GM19023 (cell line): ENCODE data around the gene FLOT2.
A peak's percentile ranks its signal among the peaks of the same experiment; 100 is the strongest.
"Not testable (repeated sequence)": the region's sequence is repeated elsewhere in the genome, so short reads cannot be mapped to it uniquely, and the experiment has no call there.

Source experiments
- ATAC-seq: cut with Tn5 transposase; IDR thresholded peaks from one replicate; pipeline ENCODE4 v1.9.1; 2021; ENCODE audit warnings: mild to moderate bottlenecking, moderate library complexity; ENCODE audit not compliant: unreplicated experiment

The FLOT2 gene

DNA sequence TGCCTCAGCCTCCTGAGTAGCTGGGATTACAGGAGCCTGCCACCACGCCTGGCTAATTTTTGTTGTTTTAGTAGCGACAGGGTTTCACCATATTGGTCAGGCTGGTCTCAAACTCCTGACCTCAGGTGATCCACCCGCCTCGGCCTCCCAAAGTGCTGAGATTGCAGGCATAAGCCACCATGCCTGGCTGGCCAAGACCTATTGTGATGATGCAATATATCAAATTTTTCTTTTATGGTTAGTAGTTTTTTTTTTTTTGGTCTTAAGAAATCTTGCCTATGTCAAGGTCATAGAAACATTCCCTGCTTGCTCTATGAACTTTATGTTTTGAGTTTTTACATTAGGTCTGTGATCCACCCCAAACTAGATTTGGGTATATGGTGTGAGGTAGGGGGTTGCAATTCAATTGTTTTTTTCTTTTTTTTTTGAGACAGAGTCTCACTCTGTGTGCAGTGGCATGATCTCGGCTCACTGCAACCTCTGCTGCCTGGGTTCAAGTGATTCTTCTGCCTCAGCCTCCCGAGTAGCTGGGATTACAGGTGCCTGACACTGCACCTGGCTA is 20.3 kb downstream of the FLOT2 start:
- not testable (repeated sequence) for ATAC-seq

DNA sequence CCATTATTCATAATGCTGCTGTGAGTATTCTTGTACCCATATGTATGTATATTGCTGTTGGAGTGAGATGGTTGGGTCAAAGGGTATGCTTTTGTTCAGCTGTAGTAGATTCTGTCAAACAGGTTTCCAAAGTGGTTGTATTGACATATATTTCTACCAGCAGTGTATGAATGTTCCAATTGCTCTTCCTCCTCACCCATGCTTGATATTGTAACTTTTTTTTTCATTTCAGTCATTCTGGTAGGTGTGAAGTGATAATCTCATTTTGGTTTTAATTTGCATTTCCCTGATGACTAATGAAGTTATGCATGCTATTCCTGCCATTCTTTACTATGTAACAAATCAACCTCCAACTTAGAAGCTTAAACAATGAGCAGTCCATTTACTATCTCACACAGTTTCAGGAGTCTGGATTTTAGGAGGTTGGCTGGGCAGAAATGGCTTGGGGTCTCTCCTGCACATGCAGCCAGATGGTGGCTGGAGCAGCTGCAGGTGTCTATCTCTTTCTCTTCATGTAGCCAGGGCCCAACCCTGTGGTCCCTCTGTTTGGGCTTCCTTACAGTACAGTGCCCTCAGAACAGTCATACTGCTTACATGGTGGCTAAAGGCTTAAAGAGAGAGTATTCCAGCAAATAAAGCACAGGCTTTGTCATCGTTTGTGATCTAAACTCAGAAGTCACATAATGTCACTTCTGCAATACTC is 21.5 kb downstream of the FLOT2 start:
- no peak for ATAC-seq

DNA sequence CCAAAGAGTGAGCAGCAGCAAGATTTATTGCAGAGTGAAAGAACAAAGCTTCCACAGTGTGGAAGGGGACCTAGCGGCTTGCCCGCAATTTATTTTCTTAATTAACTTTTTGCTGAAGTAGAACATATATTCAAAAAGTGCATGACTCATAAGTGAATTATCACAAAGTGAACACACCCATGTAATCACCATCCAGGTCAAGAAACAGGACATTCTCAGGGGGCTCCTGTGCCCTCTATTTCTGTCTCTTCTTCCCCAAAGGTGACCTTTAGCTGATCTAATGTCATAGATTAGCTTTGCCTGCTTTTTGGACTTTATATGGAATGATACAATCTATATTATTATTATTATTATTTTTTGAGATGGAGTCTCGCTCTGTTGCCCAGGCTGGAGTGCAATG is 22.8 kb downstream of the FLOT2 start:
- ATAC-seq, result no peak

DNA sequence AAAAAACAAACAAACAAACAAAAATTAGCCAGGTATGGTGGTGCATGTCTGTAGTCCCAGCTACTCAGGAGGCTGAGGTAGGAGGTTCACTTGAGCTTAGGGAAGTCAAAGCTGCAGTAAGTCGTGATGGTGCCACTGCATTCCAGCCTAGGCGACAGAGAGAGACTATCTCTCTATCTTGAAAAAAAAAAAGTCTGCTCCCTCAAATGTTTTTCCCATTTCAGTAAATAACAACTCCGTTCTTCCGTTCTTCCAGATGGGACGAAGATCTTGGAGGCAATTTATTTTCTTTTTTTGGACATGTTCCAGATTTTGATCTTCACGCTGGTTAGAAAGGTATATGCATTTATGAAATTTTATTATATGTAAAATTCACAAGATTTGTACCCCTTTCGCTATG is 23.7 kb downstream of the FLOT2 start:
- no peak for ATAC-seq

DNA sequence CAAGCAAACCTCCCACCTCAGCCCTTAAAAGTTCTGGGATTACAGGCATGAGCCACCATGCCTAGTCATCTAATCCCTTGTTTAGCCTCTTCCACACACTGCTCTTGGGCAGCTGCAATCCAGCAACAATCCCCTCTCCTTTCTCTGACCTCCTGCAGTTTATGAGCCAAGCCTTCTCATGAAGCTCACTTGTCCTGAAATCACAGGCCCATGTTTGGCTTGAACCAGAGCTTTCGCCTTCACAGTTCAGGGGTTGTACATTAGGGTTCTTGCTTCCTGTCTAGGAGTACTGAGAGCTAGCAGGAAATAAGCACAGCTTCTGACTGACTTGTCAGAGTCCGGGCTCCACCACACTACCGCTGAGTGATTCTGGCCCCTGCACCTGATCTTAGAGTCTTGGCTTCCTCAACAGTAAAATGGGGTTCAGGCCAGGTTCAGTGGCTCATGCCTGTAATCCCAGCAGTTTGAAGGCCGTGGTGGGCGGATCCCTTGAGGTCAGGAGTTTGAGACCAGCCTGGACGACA is 26.4 kb downstream of the FLOT2 start:
- peak; percentile 74 for ATAC-seq

DNA sequence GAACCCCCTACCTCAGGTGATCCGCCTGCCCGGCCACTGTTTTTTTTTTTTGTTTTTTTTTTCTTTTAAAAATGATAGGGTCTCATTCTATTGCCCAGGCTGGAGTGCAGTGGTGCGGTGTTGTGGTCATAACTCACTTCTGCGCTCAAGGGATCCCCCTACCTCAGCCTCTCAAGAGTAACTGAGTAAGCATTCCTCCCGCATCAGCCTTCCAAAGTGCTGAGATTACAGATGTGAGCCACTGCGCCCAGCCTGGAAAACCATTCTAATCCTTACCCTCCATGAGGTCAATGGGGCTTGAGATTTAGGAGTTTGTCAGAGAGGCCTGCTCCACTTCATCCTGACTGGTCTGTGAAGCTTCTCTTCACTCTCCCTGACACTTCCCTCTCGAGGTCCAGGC is 30.3 kb downstream of the FLOT2 start:
- ATAC-seq, result no peak

DNA sequence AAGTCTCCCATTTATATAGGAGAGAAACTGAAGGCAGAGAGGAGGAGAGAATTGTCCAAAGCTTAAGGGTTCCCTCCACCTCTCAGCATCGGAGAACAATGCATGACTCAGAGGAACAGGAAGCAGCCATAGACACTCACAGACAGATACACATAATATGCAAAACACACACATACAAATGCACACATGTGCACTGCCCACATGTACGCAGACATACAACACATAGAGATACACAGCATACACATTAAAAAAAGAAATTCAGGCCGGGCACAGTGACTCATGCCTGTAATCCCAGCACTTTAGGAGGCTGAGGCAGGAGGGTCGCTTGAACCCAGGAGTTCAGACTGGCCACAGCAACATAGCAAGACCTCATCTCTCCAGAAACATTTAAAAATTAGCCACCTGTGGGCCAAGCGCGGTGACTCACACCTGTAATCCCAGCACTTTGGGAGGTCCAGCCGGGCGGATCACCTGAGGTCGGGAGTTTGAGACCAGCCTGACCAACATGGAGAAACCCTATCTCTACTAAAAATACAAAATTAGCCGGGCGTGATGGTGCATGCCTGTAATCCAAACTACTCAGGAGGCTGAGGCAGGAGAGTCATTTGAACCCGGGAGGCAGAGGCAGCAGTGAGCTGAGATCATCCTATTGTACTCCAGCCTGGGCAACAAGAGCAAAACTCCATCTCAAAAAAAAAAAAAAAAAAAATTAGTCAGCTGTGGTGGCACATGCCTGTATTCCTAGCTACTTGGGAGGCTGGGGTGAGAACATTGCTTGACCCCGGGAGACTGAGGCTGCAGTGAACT is 31.4 kb downstream of the FLOT2 start:
- no peak for ATAC-seq

DNA sequence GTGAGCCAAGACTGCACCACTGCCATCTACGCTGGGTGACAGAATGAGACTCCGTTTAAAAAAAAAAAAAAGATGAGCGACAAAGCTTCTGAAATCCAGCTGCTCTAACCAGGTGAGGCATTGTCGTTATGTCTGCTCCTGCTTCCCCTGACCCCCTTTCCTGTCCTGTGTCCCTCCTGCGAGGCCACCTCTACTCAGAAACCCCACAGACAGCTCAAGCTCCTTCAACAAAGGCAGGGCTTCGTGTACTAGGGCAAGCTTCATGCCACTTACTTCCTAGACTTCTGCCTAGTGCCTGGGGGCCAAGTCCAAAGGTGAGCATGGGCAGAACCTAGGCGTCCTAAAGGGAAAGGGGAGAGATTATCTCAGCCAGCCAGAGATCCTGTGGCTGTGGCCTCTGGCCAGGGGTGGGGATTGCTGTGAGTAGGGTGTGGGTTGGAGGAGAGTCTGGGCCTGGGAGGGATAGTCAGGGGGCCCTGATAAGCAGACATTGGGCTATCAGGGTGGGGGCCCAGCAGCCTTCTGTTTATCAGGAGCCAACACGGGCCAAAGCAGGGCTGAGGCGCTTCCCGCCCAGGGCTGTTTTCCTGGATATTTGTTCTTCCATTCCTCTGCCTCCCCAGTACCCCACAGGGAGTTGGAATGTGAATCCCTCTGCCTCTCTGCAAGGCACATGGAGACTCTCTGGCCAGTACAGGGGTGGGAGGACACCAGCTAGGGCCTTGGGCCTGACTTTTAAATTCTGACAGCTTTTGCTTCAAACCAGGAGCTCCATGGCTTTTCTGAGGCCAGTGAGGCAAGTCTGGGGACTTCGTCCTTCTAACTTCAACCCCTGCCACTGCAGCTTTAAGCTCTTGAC is 32.3 kb downstream of the FLOT2 start:
- ATAC-seq, result no peak

DNA sequence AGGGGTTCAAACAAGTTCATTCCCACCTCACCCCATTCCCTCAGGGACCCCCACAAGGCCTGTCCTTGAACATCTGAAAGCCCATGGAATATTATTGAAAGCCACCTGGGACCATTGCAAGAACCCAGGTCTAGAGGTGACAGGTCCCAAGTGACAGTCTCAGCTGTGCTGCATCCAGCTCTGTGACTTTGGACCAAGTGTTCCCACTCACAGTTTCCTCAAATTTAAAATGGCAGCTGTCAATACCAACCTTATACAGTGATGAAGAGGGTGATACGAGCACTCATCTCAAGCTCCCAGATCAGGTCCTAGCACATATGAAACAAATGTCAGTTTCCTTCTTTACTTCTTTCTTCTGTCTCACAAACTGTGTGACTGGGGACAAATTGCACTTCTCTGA is 33.6 kb downstream of the FLOT2 start:
- ATAC-seq, result no peak

DNA sequence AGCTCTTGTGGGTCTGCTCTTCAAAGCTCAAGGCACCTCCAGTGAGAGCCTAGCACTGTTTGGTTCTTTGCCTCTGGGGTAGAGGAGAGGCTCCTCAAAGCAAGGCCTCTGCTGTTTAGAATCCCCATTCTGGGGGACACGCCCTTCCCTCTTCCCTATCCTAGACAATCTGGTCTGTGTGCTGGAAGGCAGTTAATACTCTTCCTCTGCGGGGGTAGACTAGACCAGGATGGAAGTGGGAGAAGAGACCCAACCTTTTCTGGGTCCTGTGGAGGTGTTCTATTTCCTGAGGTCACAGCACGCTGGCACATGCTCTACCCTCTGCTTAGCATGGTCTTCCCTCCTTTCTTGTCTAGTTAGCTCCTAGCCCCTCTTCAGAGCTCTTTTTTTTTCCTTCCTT is 35.0 kb downstream of the FLOT2 start:
- ATAC-seq, result no peak

DNA sequence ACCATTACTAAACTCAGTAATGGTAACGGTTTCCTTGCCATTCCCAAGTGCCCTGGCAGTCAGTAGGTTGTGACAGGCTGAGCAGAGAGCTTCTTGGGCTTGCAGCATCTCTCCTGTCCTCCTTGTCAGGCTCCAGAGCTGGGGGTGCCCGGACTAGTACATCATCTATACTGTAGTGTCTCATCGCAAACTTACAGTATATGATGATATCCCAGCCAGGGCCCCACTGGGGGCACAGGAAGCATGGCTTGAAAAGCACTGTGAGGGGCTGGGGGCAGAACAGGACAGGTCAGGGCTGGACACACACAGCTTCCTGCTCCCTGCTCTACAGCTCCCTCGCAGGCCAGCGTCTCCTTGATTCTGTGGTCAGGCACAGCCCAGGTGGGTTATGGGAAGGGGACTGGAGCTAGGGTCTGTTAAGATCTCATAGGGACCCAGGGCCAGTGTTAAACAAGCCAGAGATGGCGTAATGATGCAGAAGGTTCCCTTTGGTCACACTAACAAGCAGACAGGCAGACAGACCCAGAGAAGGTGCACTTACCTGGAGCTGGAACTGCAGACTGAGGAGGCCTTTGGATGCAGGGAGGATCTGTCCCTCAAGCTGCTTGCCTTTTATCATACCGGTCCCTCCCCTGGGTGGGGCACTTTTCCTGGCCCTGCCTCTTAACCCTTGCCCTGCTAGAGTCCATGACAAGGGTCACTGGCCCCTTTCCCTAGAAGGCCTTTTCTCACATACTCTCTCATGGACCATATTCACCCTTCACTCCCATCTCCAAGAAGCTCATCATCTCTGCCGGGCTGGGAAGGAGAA is 35.9 kb downstream of the FLOT2 start:
- ATAC-seq, result no peak

DNA sequence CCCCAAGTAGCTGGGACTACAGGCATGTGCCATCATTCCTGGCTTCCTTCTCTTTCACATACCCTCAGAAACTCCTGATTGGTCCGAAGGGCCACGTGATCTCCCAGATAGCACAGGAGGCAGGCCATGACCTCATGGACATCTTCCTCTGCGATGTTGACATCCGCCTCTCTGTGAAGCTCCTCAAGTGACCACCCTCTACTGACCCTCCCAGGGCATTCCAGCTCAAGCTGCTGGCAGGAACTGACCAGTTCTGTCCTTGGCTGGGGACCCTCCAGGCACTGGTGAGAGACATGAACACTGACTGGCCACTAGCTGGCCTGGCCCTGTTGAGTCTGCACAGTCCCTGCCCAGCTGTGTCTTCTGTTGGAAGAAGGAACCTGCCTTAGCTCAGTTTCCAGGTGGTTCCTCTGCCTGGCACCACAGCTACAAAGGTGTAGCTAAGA is 37.1 kb downstream of the FLOT2 start:
- ATAC-seq, result no peak

DNA sequence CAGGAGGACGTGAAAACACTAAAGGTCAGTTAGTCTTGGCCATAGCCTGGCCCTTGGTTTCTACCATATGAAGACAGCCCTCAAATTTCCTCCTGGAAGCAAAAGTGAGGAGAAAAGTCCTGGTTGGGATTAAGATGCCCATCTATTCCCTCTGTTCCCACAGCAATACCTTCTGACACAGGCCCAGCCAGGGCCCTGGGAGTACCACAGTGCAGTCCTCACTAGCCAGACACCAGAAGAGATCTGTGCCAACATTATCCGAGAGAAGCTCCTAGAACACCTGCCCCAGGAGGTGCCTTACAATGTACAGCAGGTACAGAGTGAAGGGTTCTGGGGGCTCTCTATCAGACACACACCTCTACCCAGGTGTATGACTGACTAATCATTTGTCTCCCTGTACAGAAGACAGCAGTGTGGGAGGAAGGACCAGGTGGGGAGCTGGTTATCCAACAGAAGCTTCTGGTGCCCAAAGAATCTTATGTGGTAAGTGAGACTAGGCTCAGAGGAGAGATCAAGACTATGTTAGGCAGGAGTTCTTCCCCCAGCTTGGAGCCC is 38.7 kb downstream of the FLOT2 start:
- ATAC-seq, result no peak

DNA sequence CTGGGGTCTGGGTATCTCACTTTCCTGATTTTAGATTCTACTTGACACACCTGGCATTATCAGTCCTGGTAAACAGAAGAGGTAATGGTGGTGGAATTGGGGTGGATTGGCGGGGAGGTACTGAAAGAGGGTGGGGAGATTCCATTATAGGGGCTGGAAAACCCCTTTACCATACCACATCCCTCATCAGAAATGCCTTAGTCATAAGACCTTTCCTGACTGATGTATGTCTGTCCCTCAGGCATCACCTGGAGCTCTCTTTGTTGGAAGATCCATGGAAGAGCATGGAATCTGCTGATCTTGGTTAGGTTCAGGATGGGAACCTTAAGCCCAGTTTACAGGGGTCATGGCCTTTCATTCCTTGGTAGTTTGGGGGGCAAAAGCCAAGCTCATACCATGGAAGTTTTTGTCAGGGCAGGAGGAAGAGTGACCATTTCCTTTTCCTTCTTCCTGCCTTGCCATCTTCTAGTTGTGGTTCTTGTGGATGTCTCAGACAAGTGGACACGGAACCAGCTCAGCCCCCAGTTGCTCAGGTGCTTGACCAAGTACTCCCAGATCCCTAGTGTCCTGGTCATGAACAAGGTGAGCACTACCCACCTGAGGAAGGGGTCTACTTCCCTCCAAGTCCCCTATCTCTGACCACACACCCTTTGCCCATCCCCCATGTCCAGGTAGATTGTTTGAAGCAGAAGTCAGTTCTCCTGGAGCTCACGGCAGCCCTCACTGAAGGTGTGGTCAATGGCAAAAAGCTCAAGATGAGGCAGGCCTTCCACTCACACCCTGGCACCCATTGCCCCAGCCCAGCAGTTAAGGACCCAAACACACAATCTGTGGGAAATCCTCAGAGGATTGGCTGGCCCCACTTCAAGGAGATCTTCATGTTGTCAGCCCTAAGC is 39.4 kb downstream of the FLOT2 start:
- no peak for ATAC-seq

DNA sequence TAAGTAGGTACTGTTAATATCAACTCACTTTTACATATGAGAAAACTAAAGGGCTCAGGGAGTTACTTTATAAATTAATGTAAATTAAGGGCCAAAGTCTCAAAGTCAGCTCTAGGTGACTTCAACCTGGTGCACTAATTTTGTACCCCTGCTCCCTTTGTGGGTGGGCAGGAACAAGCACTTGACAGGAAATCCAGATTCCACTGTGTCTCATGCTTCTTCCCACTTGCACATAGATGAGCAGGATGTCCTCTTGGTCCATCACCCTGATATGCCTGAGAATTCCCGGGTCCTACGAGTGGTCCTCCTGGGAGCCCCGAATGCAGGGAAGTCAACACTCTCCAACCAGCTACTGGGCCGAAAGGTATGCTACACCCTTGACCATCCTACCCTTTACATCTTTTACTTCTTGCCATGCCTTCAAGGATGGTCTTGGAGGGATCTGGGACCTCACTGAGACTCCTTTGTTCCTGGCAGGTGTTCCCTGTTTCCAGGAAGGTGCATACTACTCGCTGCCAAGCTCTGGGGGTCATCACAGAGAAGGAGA is 41.4 kb downstream of the FLOT2 start:
- no peak for ATAC-seq

DNA sequence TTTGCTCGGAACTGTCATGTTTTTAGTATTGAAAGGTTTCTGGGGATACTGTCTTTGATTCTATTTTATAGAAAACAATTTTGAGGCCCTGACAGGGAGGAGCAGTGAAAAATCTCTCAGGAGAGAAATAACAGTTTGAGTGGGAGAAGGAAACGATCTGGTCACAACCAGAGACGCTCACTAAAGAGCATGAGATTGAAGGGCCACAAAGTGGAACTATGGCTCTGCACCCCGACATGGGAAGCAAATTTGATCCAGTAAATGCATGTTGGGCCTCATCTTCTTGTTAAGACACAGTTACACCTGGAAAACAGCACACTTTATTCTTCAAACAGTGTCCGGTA is 42.2 kb downstream of the FLOT2 start:
- no peak for ATAC-seq

DNA sequence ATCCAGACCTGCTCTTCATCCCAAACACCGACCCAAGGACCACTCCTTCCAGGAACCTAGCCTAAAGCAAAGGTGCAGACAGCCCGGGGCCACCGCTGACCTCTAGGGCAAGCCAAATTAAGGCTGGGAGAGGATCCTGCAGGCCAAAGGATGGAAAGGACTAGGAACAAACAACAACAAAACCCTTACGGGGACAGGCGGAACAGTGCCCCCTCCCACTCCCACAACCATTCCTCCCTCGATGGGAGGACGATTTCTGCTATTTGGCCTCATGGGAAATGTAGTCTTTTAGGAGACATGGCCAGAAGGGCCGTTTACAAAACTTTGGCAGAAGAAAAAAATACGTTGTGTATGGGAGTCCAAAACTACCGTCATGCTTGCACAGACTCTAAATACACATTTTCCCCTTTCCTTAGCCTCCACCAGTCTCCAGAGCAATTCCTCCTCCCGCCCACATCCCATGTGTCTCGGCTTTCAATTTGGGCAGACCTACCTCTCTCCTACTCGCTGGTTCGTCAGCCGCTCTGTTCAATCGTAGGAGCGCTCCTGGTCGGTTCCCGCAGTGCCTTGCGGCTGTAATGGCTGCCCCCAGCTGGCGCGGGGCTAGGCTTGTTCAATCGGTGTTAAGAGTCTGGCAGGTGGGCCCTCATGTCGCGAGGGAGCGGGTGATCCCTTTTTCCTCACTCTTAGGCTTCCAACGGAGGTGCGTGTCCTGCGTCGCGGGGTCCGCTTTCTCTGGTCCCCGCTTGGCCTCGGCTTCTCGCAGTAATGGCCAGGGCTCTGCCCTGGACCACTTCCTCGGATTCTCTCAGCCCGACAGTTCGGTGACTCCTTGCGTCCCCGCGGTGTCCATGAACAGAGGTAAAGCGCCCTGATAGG is 42.8 kb downstream of the FLOT2 start, which contains the start of gene ERAL1:
ERAL1 (plus strand) TSS at position 560 of the 879 bp plus-strand sequence; CDS start at position 579, 19 bp downstream.
- ATAC-seq, result peak; percentile 99
